Upper lobe of left lung (tissue), 4 donors: ENCODE measurements around the gene ASCC1.

ENCODE experiments used
- POLR2A ChIP-seq, 4 donors: fragments of 450-650 bp; IDR thresholded peaks; one replicate each; pipeline ENCODE4 v1.5.1; 2016 to 2017; ENCODE audit warnings: antibody characterized with exemption in 4 of 4, mild to moderate bottlenecking in 2 of 4
- POLR2AphosphoS5 ChIP-seq, 2 donors: sonication (generic); formaldehyde crosslinking; IDR thresholded peaks; one replicate each; pipeline ENCODE4 v1.5.1; 2017; ENCODE audit warnings: antibody characterized with exemption in 2 of 2
- TF ChIP-seq, protein P1 (sequence below), 6 experiments: fragments of 450-650 bp in 4 of 6; fragments of 200-600 bp in 2 of 6; sonication (generic) in 2 of 6; IDR thresholded peaks; one replicate each; pipeline ENCODE4 v1.5.1; 2016 to 2019; ENCODE audit warnings: antibody characterized with exemption in 6 of 6

DNA sequence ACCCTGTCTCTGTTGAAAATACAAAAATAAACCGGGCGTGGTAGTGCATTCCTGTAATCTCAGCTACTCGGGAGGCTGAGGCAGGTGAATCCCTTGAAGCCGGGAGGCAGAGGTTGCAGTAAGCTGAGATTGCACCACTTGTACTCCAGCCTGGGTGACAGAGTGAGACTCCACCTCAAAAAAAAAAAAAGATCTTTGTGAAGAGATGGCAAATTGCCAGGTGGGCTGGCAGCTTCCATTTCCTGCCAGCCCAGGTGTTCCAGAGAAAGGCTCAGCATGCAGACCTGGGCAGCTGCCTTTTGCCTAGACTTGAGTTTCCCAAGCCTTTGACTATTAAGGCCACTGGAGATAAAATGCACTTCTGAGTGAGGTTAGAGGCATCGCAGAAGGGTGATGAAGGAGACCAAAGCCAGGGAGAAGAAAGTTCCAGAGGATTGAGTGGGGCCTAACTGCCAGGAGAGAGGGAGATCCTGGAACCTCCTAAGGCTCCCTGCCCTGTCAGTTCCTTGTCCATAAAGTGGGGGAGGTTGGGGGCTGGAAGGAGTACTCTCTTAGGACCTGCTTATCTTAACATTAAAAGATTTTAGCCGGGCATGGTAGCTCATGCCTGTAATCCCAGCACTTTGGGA is 47.7 kb upstream of the ASCC1 start:
- TF ChIP-seq POLR2A (IDR thresholded peaks at IDR 0.05) = peak in 1 of 4 donors; percentile 28
- TF ChIP-seq, protein P1, sequence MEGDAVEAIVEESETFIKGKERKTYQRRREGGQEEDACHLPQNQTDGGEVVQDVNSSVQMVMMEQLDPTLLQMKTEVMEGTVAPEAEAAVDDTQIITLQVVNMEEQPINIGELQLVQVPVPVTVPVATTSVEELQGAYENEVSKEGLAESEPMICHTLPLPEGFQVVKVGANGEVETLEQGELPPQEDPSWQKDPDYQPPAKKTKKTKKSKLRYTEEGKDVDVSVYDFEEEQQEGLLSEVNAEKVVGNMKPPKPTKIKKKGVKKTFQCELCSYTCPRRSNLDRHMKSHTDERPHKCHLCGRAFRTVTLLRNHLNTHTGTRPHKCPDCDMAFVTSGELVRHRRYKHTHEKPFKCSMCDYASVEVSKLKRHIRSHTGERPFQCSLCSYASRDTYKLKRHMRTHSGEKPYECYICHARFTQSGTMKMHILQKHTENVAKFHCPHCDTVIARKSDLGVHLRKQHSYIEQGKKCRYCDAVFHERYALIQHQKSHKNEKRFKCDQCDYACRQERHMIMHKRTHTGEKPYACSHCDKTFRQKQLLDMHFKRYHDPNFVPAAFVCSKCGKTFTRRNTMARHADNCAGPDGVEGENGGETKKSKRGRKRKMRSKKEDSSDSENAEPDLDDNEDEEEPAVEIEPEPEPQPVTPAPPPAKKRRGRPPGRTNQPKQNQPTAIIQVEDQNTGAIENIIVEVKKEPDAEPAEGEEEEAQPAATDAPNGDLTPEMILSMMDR (IDR thresholded peaks at IDR 0.05) = no peak
- peak in 1 of 2 donors; percentile 15 for TF ChIP-seq POLR2AphosphoS5 (IDR thresholded peaks at IDR 0.05)
